Measurements from ENCODE around the gene RALGAPB.

The RALGAPB gene

GRCh38 chr20:38617830-38618196 lies 145.2 kb downstream of the RALGAPB start:
- no peak for DNase-seq

GRCh38 chr20:38620441-38620840 lies 147.8 kb downstream of the RALGAPB start:
- no peak for DNase-seq

- no peak for DNase-seq
These were observed 150.4 kb downstream of the RALGAPB start for GRCh38 chr20:38623061-38623460.

GRCh38 chr20:38624084-38624483 lies 151.4 kb downstream of the RALGAPB start:
- DNase-seq, result no peak

- no peak for DNase-seq
These were observed 153.3 kb downstream of the RALGAPB start for GRCh38 chr20:38625896-38626295.

GRCh38 chr20:38626921-38627659 lies 154.4 kb downstream of the RALGAPB start:
- DNase-seq, result no peak
